ENCODE measurements around the gene STRA8.

DNA sequence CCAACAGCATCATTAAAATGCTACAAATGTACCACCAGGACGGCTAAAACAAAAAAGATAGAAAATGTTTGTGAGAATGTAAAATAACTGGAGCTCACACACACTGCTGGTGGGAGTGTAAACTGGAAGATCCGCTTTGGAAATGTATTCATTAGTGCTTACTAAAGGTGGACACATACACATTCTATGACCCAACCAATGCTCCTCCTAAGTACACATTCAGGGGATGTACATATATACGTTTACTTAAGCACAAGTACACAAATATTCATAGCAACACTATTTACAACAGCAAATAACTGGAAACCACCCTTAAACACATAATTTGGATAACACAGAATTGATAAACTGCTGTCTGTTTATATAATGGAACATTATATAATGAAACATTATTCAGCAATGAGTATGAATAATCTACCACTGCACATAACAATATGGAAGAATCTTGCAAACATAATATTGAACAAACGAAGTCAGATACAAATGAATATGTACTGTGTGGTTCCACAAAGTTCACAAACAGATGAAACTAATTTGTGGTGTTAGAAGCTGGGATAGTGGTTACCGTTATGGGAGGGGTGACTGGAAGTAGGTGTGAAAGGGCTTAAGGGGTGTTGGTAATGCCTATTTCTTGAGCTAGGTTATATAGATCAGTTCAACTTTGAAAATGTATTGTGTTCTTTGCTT, 52.1 kb downstream of the STRA8 start:
- no peak for TF ChIP-seq GATA2 (IDR thresholded peaks at IDR 0.05; ENCODE audit: low read depth, low read length)
- TF ChIP-seq GATA3 (IDR thresholded peaks at IDR 0.05; ENCODE audit: low read depth, low read length), result no peak
